GM23338 (cell line): ENCODE results near the gene TGFB1. TPM values are rescaled to one million over a fixed set of nuclear protein-coding genes. Genes with fewer than 3 reads are reported as not detected.

Source experiments
- ATAC-seq: fragments of 200-7000 bp; cut with Tn5 transposase; 3 replicates; pipeline ENCODE4 v1.9.1; 2020
- DNase-seq: peaks from one replicate; pipeline ENCODE4 v3.0.0-alpha.2; 2015; ENCODE audit warnings: low spot score
- H2AFZ ChIP-seq: fragments of 200-600 bp; sonication (generic); 2 replicates; pipeline ENCODE4 v1.8.0; 2016; ENCODE audit warnings: antibody characterized with exemption, mild to moderate bottlenecking, moderate library complexity
- H3F3A ChIP-seq: fragments of 200-600 bp; sonication (generic); replicated peaks from 2 replicates; pipeline ENCODE4 v1.8.0; 2017; ENCODE audit warnings: antibody characterized with exemption, mixed run types, low read depth
- H3K27ac ChIP-seq: fragments of 200-600 bp; sonication (generic); 2 replicates; pipeline ENCODE4 v1.6.1; 2016; ENCODE audit warnings: low read depth
- H3K27me3 ChIP-seq: fragments of 200-600 bp; sonication (generic); 2 replicates; pipeline ENCODE4 v1.8.0; 2016; ENCODE audit warnings: mild to moderate bottlenecking, mixed run types, moderate library complexity; ENCODE audit not compliant: insufficient read depth
- H3K36me3 ChIP-seq: fragments of 200-600 bp; sonication (generic); 2 replicates; pipeline ENCODE4 v1.8.0; 2016; ENCODE audit warnings: mild to moderate bottlenecking; ENCODE audit not compliant: insufficient read depth
- H3K4me1 ChIP-seq: fragments of 200-600 bp; sonication (generic); 2 replicates; pipeline ENCODE4 v1.8.0; 2016; ENCODE audit warnings: mild to moderate bottlenecking, moderate library complexity; ENCODE audit not compliant: insufficient read depth
- H3K4me2 ChIP-seq: fragments of 200-600 bp; sonication (generic); 2 replicates; pipeline ENCODE4 v1.7.1; 2017; ENCODE audit warnings: mixed run types
- H3K4me3 ChIP-seq: fragments of 200-600 bp; sonication (generic); 2 replicates; pipeline ENCODE4 v1.6.1; 2016; ENCODE audit warnings: mixed run types
- H3K79me2 ChIP-seq: fragments of 200-600 bp; sonication (generic); replicated peaks from 2 replicates; pipeline ENCODE4 v1.8.0; 2017; ENCODE audit warnings: mild to moderate bottlenecking; ENCODE audit not compliant: insufficient read depth
- H3K9me2 ChIP-seq: fragments of 200-600 bp; sonication (generic); 2 replicates; pipeline ENCODE4 v1.8.0; 2017; ENCODE audit not compliant: insufficient read depth
- H4K20me1 ChIP-seq: fragments of 200-600 bp; sonication (generic); replicated peaks from 2 replicates; pipeline ENCODE4 v1.8.0; 2017; ENCODE audit warnings: mild to moderate bottlenecking; ENCODE audit not compliant: insufficient read depth
- H3K27ac Mint-ChIP-seq: 2 replicates; pipeline ENCODE4 v1.8.0; 2020; ENCODE audit warnings: inconsistent platforms, mild to moderate bottlenecking, moderate library complexity, mixed read lengths
- H3K27me3 Mint-ChIP-seq: 3 replicates; pipeline ENCODE4 v1.8.0; 2022; ENCODE audit warnings: low read depth, mild to moderate bottlenecking, moderate library complexity, mixed read lengths, inconsistent platforms; ENCODE audit not compliant: insufficient read depth, poor library complexity
- H3K36me3 Mint-ChIP-seq: 3 replicates; pipeline ENCODE4 v1.8.0; 2021; ENCODE audit warnings: low read depth, mild to moderate bottlenecking, inconsistent platforms, moderate library complexity, mixed read lengths
- H3K4me1 Mint-ChIP-seq: 3 replicates; pipeline ENCODE4 v1.8.0; 2020; ENCODE audit warnings: mild to moderate bottlenecking, inconsistent platforms, mixed read lengths
- H3K4me3 Mint-ChIP-seq: 3 replicates; pipeline ENCODE4 v1.8.0; 2021; ENCODE audit warnings: moderate library complexity, mild to moderate bottlenecking, inconsistent platforms, mixed read lengths
- H3K9me3 Mint-ChIP-seq: 3 replicates; pipeline ENCODE4 v1.8.0; 2020; ENCODE audit warnings: moderate library complexity, mild to moderate bottlenecking, inconsistent platforms, mixed read lengths
- EZH2 ChIP-seq: fragments of 200-600 bp; sonication (generic); IDR thresholded peaks from one replicate; pipeline ENCODE4 v1.8.0; 2017; ENCODE audit warnings: antibody characterized with exemption, mild to moderate bottlenecking, low read depth; ENCODE audit not compliant: unreplicated experiment
- EZH2phosphoT487 ChIP-seq: fragments of 200-600 bp; sonication (generic); IDR thresholded peaks from one replicate; pipeline ENCODE4 v1.8.1; 2018; ENCODE audit warnings: antibody characterized with exemption; ENCODE audit not compliant: unreplicated experiment
- JUNB ChIP-seq: IDR thresholded peaks from one replicate; pipeline ENCODE4 v1.6.1; 2016; ENCODE audit warnings: antibody characterized with exemption; ENCODE audit not compliant: unreplicated experiment
- NANOG ChIP-seq: IDR thresholded peaks from 2 replicates; pipeline ENCODE4 v1.6.1; 2016; ENCODE audit warnings: antibody characterized with exemption, borderline replicate concordance
- POLR2AphosphoS5 ChIP-seq: IDR thresholded peaks from 2 replicates; pipeline ENCODE4 v1.6.1; 2016; ENCODE audit warnings: antibody characterized with exemption, low read depth
- STAT1 ChIP-seq: IDR thresholded peaks from one replicate; pipeline ENCODE4 v1.6.1; 2016; ENCODE audit warnings: antibody characterized with exemption; ENCODE audit not compliant: unreplicated experiment
- ZNF331 ChIP-seq: fragments of 250-450 bp; sonication (Bioruptor Pico); IDR thresholded peaks from 2 replicates; pipeline ENCODE4 v1.5.0; 2020; ENCODE audit warnings: low read depth, mild to moderate bottlenecking, moderate library complexity
- polyA plus RNA-seq: library from polyadenylated mRNA; unstranded; fragments of >200 nt; fragmentation: Nextera tagmentation; extraction: Ambion mirVana; gene quantifications from 2 replicates; pipeline ENCODE4 v1.2.1, GENCODE V29; 2016
- total RNA-seq: library from RNA; depleted of rRNA; stranded (reverse); fragments of >200 nt; shearing (Covaris generic); gene quantifications from 2 replicates; pipeline ENCODE4 v1.2.3, GENCODE V29; 2014
- TF ChIP-seq, protein P1 (sequence below): IDR thresholded peaks from 2 replicates; pipeline ENCODE4 v1.6.1; 2016; ENCODE audit warnings: antibody characterized with exemption
- TF ChIP-seq, protein P2 (sequence below), 2 experiments: fragments of 200-600 bp in 1 of 2; sonication (generic) in 1 of 2; conservative IDR thresholded peaks; 2 replicates each; pipeline versions ENCODE4 v1.5.1 to v1.6.1; 2016 to 2017; ENCODE audit warnings: antibody characterized with exemption in 2 of 2, low read depth in 2 of 2, mild to moderate bottlenecking in 2 of 2, moderate library complexity in 1 of 2

Gene TGFB1
- total and polyA plus RNA-seq, 2 experiments from 2014 or later: 0.99 to 7.9 TPM

DNA sequence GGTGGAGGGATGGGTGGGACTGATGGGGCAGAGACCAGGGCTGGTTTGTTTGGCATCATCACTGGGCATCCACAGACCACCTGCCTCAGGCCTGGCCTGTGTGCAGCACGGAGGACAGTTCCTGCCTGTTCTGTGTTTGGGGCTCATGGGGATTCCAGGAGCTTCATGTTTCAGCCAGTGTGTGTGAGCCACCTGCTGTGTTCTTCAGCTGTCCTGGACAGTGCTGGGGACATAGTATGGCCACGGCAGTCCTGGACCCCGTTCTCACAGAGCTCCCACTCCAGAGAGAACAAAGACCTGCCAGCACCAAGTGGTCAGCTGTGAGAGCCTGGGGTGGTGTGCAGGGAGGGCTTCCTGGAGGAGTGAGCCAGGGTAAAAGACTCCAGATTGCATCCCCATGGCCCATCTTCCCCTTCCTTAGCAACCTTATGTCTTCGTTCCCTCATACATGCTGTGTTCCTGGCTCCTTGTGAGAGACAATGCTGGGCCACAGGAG is 45.7 kb downstream of the TGFB1 start (continued):
- TF ChIP-seq, protein P1, sequence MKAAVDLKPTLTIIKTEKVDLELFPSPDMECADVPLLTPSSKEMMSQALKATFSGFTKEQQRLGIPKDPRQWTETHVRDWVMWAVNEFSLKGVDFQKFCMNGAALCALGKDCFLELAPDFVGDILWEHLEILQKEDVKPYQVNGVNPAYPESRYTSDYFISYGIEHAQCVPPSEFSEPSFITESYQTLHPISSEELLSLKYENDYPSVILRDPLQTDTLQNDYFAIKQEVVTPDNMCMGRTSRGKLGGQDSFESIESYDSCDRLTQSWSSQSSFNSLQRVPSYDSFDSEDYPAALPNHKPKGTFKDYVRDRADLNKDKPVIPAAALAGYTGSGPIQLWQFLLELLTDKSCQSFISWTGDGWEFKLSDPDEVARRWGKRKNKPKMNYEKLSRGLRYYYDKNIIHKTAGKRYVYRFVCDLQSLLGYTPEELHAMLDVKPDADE: no peak
- TF ChIP-seq POLR2AphosphoS5 (no peak), JUNB (no peak), STAT1 (no peak), EZH2phosphoT487 (no peak), EZH2 (no peak), NANOG (no peak), ZNF331 (no peak)
- TF ChIP-seq, protein P2, sequence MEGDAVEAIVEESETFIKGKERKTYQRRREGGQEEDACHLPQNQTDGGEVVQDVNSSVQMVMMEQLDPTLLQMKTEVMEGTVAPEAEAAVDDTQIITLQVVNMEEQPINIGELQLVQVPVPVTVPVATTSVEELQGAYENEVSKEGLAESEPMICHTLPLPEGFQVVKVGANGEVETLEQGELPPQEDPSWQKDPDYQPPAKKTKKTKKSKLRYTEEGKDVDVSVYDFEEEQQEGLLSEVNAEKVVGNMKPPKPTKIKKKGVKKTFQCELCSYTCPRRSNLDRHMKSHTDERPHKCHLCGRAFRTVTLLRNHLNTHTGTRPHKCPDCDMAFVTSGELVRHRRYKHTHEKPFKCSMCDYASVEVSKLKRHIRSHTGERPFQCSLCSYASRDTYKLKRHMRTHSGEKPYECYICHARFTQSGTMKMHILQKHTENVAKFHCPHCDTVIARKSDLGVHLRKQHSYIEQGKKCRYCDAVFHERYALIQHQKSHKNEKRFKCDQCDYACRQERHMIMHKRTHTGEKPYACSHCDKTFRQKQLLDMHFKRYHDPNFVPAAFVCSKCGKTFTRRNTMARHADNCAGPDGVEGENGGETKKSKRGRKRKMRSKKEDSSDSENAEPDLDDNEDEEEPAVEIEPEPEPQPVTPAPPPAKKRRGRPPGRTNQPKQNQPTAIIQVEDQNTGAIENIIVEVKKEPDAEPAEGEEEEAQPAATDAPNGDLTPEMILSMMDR (conservative IDR thresholded peaks at IDR 0.05; ENCODE audit: low read depth in 2 of 2): no peak

DNA sequence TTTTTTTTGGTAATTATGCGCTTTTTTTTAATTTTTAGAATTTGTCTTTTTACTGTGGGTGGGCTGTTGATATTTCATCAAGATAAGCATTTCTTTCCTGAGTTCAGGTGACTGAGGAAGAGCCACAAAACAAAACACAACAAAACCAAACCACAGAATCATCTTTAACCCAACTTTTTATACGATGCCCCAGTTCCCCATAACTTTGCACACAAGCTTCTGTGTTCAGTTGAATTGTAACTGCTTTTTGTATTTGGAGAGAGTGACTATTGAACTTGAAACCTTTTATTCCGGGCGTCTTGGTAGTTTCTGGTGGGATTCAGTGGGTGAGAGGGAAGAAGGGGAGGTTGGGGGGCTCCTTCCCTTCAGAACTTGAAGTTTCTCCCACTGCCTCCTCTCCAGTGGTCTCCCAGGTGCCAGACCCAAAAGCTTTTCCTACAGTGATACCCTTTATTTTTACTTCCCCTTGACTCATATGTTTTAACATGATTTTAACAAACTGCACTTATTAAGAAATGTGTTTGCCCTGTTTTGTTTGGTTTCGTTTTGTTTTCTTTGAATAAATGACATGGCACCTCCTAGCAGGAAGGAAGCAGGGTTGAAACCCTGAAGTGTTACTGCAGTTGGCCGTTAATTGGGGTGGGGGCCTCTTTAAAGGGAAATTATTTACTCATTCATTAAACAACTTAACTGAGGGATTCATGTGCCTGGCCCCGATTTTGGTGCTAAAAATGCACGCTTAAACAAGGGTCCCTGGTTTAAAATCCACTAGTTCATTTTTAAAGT is 46.4 kb downstream of the TGFB1 start:
- H3K36me3 Mint-ChIP-seq: peaks cover 58% of the 10 kb centered on the region
- no peak for DNase-seq
- Histone ChIP-seq H3K27ac (peak overlapping the region; percentile 90), H3K36me3 (peaks cover 51% of the 10 kb centered on the region), H3K79me2 (peaks cover 17% of the 10 kb centered on the region), H2AFZ (no peak overlapping the region), H3K4me1 (peaks cover 16% of the 10 kb centered on the region), H3K4me2 (no peak overlapping the region), H4K20me1 (peaks cover 5% of the 10 kb centered on the region; the same call in 1 of the 2 replicates), H3K27me3 (no peaks in the 10 kb centered on the region), H3K4me3 (no peak overlapping the region), H3K9me2 (no peaks in the 10 kb centered on the region), H3F3A (peaks cover 52% of the 10 kb centered on the region)
- no peak overlapping the region for H3K27ac Mint-ChIP-seq
- H3K4me3 Mint-ChIP-seq: no peak overlapping the region; the same call in 2 of the 3 replicates
- ATAC-seq: no peak
- H3K27me3 Mint-ChIP-seq: peaks cover 34% of the 10 kb centered on the region
- peaks cover 24% of the 10 kb centered on the region for H3K4me1 Mint-ChIP-seq
- TF ChIP-seq EZH2 (no peak), JUNB (no peak)
- H3K9me3 Mint-ChIP-seq: no peaks in the 10 kb centered on the region; the same call in 2 of the 3 replicates
